Measurements from ENCODE around the gene RPL5. TPM values are rescaled to one million over a fixed set of nuclear protein-coding genes. Genes with fewer than 3 reads are reported as not detected.

Gene RPL5
- polyA plus RNA-seq, 4 donors = 1,004 to 2,638 (median 1,885) TPM

DNA sequence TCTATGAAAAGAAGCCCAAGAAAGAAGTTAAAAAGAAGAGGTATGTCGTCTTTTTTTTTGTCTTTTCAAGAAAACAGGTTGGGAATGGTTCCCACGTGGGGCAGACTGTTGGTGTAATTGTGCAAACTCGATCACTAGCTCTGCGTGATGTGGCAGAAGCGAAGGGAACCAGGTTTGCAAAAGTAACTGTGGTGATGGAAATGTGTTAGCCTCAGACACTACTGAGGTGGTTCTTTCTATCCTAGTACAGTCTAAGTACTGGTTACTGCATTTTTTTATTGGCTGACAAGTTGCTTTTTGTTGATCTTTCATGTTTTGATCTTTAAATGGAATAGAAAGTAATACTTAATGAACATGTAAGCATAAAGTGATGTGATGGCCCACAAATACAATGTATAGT is 8.8 kb downstream of the RPL5 start:
- WGBS, 3 donors = 59 to 74% (median 60%) methylated on average over 5 of the region's 5 CpGs
- FAIRE-seq = no peak
- Histone ChIP-seq H3K36me3 (ENCODE audit: control insufficient read depth in 3 of 3, insufficient read depth in 2 of 3, low read depth in 1 of 3, low read length in 3 of 3) (peaks cover 22 to 25% (median 24%) of the 10 kb centered on the region in 3 donors), H3K4me3 (ENCODE audit: low read depth in 1 of 3, low read length in 3 of 3) (no peak overlapping the region), H3K4me1 (ENCODE audit: control insufficient read depth in 3 of 3, insufficient read depth in 2 of 3, low read depth in 1 of 3, low read length in 2 of 3) (peaks cover 0 to 3% (median 0%) of the 10 kb centered on the region in 3 donors), H3K27ac (ENCODE audit: low read depth in 1 of 3, low read length in 2 of 3) (no peak overlapping the region), H3K9me3 (ENCODE audit: control insufficient read depth in 2 of 2, insufficient read depth in 1 of 2, low read depth in 1 of 2, low read length in 1 of 2) (no peaks in the 10 kb centered on the region), H3K27me3 (ENCODE audit: control insufficient read depth in 3 of 3, insufficient read depth in 3 of 3, low read length in 3 of 3) (no peaks in the 10 kb centered on the region)
- no peak for DNase-seq

DNA sequence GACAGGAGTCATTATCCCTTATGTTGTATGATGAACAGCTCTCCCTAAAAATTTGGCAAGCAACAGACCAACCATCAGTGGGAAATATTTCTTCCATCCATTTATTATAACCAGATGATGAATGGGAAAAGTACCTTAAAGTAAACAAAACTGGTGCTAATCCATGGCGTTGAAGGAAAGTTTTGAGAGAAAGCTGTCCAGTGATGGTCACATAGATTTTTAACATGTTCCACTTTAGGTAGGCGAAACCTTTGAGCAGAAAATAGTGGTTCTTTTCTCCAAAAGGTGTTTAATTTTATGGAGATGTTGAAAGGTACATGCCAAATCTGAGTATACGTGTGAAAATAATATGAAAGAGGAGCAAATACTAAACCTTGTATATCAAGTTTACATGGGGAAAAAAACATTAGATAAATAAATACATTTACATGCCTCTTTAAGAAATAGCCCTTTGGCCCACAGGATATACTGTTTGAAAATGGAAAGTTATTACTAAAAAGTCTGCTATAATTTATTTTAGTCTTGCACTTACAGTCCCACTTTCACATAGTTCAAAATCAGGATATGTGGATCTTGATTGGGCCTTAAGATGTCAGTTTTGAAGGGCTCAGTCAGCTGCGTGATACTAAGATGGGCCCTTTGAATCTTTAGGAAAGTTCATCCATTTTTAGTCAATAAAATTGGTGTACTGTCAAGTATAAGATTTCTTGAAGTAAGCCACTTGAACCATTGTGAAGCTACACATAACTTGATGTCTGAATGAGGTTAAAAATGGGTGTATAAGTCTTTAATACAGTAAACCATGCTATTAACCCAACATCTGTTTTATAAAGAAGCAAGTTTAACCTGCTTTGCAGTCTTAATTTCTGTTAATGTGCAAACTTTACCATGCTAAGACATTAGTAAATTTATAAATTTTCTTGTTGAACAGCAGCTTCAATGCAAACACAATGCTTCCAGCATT is 10.5 kb downstream of the RPL5 start:
- no peaks in the 10 kb centered on the region for H3K9me3 ChIP-seq (ENCODE audit: control insufficient read depth in 2 of 2, insufficient read depth in 1 of 2, low read depth in 1 of 2, low read length in 1 of 2)
- WGBS, 3 donors = 86 to 89% (median 87%) methylated on average over 4 of the region's 4 CpGs
- DNase-seq (no peak), FAIRE-seq (no peak)
- H3K4me1 ChIP-seq (ENCODE audit: control insufficient read depth in 3 of 3, insufficient read depth in 2 of 3, low read depth in 1 of 3, low read length in 2 of 3) = peaks cover 0 to 3% (median 0%) of the 10 kb centered on the region in 3 donors
- H3K4me3 ChIP-seq (ENCODE audit: low read depth in 1 of 3, low read length in 3 of 3) = no peak overlapping the region
- H3K36me3 ChIP-seq (ENCODE audit: control insufficient read depth in 3 of 3, insufficient read depth in 2 of 3, low read depth in 1 of 3, low read length in 3 of 3) = peaks cover 18 to 24% (median 21%) of the 10 kb centered on the region in 3 donors
- no peaks in the 10 kb centered on the region for H3K27me3 ChIP-seq (ENCODE audit: control insufficient read depth in 3 of 3, insufficient read depth in 3 of 3, low read length in 3 of 3)
- no peak overlapping the region for H3K27ac ChIP-seq (ENCODE audit: low read depth in 1 of 3, low read length in 2 of 3)

DNA sequence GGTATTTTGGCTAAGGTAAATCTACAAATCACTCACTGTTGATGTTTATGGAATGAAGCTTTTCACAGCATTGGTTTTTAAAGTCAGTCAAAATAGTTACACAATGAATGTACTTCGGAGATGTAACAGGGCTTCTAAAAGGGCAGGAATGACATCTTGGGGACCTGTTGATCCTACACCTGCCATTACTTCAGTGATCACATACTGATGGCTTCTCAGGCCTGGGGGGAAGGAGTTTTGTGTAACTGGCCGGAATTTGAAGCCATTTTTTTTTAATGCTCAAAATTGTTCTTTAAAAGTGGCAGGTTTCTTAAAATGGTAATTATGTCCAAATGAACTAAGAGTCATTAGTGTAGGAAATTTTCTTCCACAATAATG is 11.2 kb downstream of the RPL5 start:
- H3K4me1 ChIP-seq (ENCODE audit: control insufficient read depth in 3 of 3, insufficient read depth in 2 of 3, low read depth in 1 of 3, low read length in 2 of 3) = peaks cover 0 to 3% (median 3%) of the 10 kb centered on the region in 3 donors

DNA sequence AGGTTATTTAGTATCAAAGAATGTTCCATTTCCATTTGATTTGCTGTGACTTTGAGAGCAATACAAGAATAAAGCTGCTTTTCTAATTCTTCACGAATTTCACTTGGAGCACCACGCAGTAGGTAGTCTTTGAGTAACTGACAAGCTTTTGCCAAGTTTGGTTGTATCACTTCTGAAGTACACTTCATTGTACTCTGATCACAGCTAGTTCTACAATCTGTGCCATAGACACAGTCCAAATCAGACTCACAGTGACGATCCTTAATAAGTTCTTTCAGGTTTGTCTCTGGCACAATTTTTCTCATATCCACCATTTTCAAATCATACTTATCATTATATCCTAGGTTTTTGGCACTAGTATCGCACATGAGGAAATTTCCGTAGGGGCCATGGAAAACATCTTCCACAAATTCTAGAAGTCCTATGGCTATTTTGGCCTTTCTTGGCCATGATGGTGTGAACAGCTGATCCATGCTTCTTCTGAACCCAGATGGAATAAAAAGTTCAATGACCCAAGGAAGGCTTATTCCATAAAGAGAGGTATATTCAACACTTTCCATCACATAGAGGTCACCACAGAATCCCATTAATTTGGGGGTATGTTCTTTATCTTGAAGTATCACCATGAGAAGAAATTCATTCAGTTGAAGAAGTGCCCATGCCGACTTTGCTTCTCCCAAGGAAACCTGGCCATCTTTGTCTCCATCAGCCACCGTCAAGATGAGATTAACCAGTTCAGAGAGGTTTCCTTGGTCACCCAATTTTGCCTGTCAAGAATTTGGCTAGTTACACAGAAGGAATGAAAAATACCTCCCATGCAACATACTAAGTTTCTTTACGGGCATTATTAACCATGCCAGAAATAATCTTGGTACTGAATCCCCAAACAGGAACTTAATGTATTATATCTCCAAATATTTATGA is 11.9 kb downstream of the RPL5 start:
- Histone ChIP-seq H3K9me3 (ENCODE audit: control insufficient read depth in 2 of 2, insufficient read depth in 1 of 2, low read depth in 1 of 2, low read length in 1 of 2) (no peaks in the 10 kb centered on the region), H3K4me3 (ENCODE audit: low read depth in 1 of 3, low read length in 3 of 3) (no peak overlapping the region), H3K36me3 (ENCODE audit: control insufficient read depth in 3 of 3, insufficient read depth in 2 of 3, low read depth in 1 of 3, low read length in 3 of 3) (peaks cover 15 to 24% (median 18%) of the 10 kb centered on the region in 3 donors), H3K27ac (ENCODE audit: low read depth in 1 of 3, low read length in 2 of 3) (no peak overlapping the region), H3K4me1 (ENCODE audit: control insufficient read depth in 3 of 3, insufficient read depth in 2 of 3, low read depth in 1 of 3, low read length in 2 of 3) (peaks cover 0 to 3% (median 3%) of the 10 kb centered on the region in 3 donors), H3K27me3 (ENCODE audit: control insufficient read depth in 3 of 3, insufficient read depth in 3 of 3, low read length in 3 of 3) (no peaks in the 10 kb centered on the region)
- FAIRE-seq = no peak
- DNase-seq = no peak
- 94 to 95% (median 94%) methylated on average over 8 of the region's 8 CpGs for WGBS, 3 donors

More for the DNA sequence above, 11.2 kb downstream of the RPL5 start:
- Histone ChIP-seq H3K4me3 (ENCODE audit: low read depth in 1 of 3, low read length in 3 of 3) (no peak overlapping the region), H3K9me3 (ENCODE audit: control insufficient read depth in 2 of 2, insufficient read depth in 1 of 2, low read depth in 1 of 2, low read length in 1 of 2) (no peaks in the 10 kb centered on the region), H3K27ac (ENCODE audit: low read depth in 1 of 3, low read length in 2 of 3) (no peak overlapping the region), H3K27me3 (ENCODE audit: control insufficient read depth in 3 of 3, insufficient read depth in 3 of 3, low read length in 3 of 3) (no peaks in the 10 kb centered on the region), H3K36me3 (ENCODE audit: control insufficient read depth in 3 of 3, insufficient read depth in 2 of 3, low read depth in 1 of 3, low read length in 3 of 3) (peaks cover 18 to 24% (median 19%) of the 10 kb centered on the region in 3 donors)
- DNase-seq (no peak), FAIRE-seq (no peak)
- 41 to 45% (median 43%) methylated on average over 2 of the region's 2 CpGs for WGBS, 3 donors

DNA sequence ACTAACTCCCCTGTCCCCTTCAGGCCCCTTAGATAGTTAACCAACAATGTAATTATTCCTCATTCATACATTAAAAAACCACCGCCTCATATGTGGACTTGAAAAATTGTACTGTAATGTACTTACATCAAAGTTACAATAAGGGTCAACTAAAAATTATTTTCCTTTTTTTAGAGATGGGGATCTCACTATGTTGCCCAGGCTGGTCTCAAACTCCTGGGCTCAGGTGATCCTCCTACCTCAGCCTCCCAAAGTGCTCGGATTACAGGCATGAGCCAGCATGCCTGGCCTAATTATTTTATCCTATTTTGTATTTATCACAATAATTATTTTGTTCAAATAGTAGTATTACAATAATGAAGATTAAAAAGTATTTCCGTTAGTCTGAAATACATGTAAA is 12.6 kb downstream of the RPL5 start:
- Histone ChIP-seq H3K36me3 (ENCODE audit: control insufficient read depth in 3 of 3, insufficient read depth in 2 of 3, low read depth in 1 of 3, low read length in 3 of 3) (peaks cover 14 to 22% (median 18%) of the 10 kb centered on the region in 3 donors), H3K27me3 (ENCODE audit: control insufficient read depth in 3 of 3, insufficient read depth in 3 of 3, low read length in 3 of 3) (no peaks in the 10 kb centered on the region), H3K4me1 (ENCODE audit: control insufficient read depth in 3 of 3, insufficient read depth in 2 of 3, low read depth in 1 of 3, low read length in 2 of 3) (peaks cover 0 to 3% (median 0%) of the 10 kb centered on the region in 3 donors), H3K4me3 (ENCODE audit: low read depth in 1 of 3, low read length in 3 of 3) (no peak overlapping the region), H3K9me3 (ENCODE audit: control insufficient read depth in 2 of 2, insufficient read depth in 1 of 2, low read depth in 1 of 2, low read length in 1 of 2) (no peaks in the 10 kb centered on the region), H3K27ac (ENCODE audit: low read depth in 1 of 3, low read length in 2 of 3) (no peak overlapping the region)
- FAIRE-seq (no peak), DNase-seq (no peak)
- 96 to 99% (median 97%) methylated on average over 3 of the region's 3 CpGs for WGBS, 3 donors

DNA sequence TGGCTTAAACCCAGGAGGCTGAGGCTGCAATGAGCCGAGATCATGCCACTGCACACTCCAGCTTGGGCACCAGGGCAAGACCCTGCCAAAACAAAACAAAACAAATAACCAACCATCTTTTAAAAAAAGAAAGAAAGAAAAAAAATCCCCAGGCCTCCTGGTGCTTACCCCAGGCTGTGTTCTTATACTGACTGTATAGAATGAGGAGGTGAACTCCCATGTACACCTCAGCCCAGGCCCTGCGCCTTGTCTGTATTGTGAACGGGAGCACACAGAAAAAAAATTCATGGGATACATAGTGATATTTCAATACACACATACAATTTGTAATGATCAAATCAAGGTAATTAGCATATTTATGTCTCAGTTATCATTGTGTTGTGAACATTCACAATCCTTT is 14.1 kb downstream of the RPL5 start:
- H3K36me3 ChIP-seq (ENCODE audit: control insufficient read depth in 3 of 3, insufficient read depth in 2 of 3, low read depth in 1 of 3, low read length in 3 of 3) = peaks cover 9 to 25% (median 10%) of the 10 kb centered on the region in 3 donors

DNA sequence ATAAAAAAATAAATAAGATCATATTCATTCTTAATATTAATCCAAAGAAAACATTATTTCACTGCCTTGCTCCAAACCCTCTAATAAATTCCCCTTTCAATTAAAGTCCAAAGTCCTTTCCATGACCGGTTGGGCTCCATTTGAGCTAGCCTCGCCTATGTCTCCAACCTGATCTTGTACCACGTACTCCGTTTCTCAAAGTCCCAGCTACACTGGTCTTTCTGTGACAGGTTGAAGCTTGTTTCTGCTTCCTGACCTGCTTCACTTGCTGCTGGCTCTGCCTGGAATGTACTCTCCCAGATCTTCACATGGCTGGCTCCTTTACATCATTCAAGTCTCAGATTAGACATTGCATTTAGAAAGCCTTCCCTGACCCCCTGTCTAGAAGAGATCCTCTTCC is 16.4 kb downstream of the RPL5 start:
- no peak overlapping the region for H3K27ac ChIP-seq (ENCODE audit: low read depth in 1 of 3, low read length in 2 of 3)

More for the DNA sequence above, 14.1 kb downstream of the RPL5 start:
- Histone ChIP-seq H3K4me3 (ENCODE audit: low read depth in 1 of 3, low read length in 3 of 3) (no peak overlapping the region), H3K27ac (ENCODE audit: low read depth in 1 of 3, low read length in 2 of 3) (no peak overlapping the region), H3K27me3 (ENCODE audit: control insufficient read depth in 3 of 3, insufficient read depth in 3 of 3, low read length in 3 of 3) (no peaks in the 10 kb centered on the region), H3K9me3 (ENCODE audit: control insufficient read depth in 2 of 2, insufficient read depth in 1 of 2, low read depth in 1 of 2, low read length in 1 of 2) (no peaks in the 10 kb centered on the region), H3K4me1 (ENCODE audit: control insufficient read depth in 3 of 3, insufficient read depth in 2 of 3, low read depth in 1 of 3, low read length in 2 of 3) (peaks cover 0 to 3% (median 0%) of the 10 kb centered on the region in 3 donors)
- 63 to 66% (median 64%) methylated on average over 3 of the region's 3 CpGs for WGBS, 3 donors
- DNase-seq (no peak), FAIRE-seq (no peak)

DNA sequence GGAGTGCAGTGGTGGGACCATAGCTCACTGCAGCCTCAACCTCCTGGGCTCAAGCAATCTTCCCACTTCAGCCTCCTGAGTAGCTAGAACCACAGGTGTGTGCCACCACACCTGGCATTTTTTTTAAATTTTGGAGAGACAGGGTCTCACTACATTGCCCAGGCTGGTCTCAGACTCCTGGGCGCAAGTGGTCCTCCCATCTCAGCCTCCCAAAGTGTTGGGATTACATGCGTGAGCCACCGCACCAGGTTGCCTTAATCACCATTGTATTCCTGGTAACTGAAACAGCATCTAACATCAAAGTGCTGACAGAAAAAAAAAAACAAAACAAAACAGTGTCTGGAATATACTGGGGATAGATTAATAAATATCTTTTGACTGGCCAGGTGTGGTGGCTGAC is 18.2 kb downstream of the RPL5 start:
- no peak overlapping the region for H3K27ac ChIP-seq (ENCODE audit: low read depth in 1 of 3, low read length in 2 of 3)
- H3K36me3 ChIP-seq (ENCODE audit: control insufficient read depth in 3 of 3, insufficient read depth in 2 of 3, low read depth in 1 of 3, low read length in 3 of 3) = peaks cover 0 to 17% (median 0%) of the 10 kb centered on the region in 3 donors
- H3K9me3 ChIP-seq (ENCODE audit: control insufficient read depth in 2 of 2, insufficient read depth in 1 of 2, low read depth in 1 of 2, low read length in 1 of 2) = no peaks in the 10 kb centered on the region
- WGBS, 3 donors = 96 to 98% (median 97%) methylated on average over 3 of the region's 3 CpGs
- DNase-seq (no peak), FAIRE-seq (no peak)
- no peaks in the 10 kb centered on the region for H3K27me3 ChIP-seq (ENCODE audit: control insufficient read depth in 3 of 3, insufficient read depth in 3 of 3, low read length in 3 of 3)
- H3K4me1 ChIP-seq (ENCODE audit: control insufficient read depth in 3 of 3, insufficient read depth in 2 of 3, low read depth in 1 of 3, low read length in 2 of 3) = peaks cover 0 to 10% (median 5%) of the 10 kb centered on the region in 3 donors
- H3K4me3 ChIP-seq (ENCODE audit: low read depth in 1 of 3, low read length in 3 of 3) = no peak overlapping the region

More for the DNA sequence above, 16.4 kb downstream of the RPL5 start:
- peaks cover 2 to 22% (median 3%) of the 10 kb centered on the region in 3 donors for H3K36me3 ChIP-seq (ENCODE audit: control insufficient read depth in 3 of 3, insufficient read depth in 2 of 3, low read depth in 1 of 3, low read length in 3 of 3)
- 13 to 71% (median 41%) methylated on average over 4 of the region's 4 CpGs for WGBS, 3 donors
- H3K27me3 ChIP-seq (ENCODE audit: control insufficient read depth in 3 of 3, insufficient read depth in 3 of 3, low read length in 3 of 3) = no peaks in the 10 kb centered on the region
- FAIRE-seq (no peak), DNase-seq (peak; percentile 35 to 81)
- no peaks in the 10 kb centered on the region for H3K9me3 ChIP-seq (ENCODE audit: control insufficient read depth in 2 of 2, insufficient read depth in 1 of 2, low read depth in 1 of 2, low read length in 1 of 2)
- peaks cover 0 to 3% (median 0%) of the 10 kb centered on the region in 3 donors for H3K4me1 ChIP-seq (ENCODE audit: control insufficient read depth in 3 of 3, insufficient read depth in 2 of 3, low read depth in 1 of 3, low read length in 2 of 3)
- no peak overlapping the region for H3K4me3 ChIP-seq (ENCODE audit: low read depth in 1 of 3, low read length in 3 of 3)
